K562 (cell line): ENCODE results near the gene SH3BP5L. TPM values are rescaled to one million over a fixed set of nuclear protein-coding genes. Genes with fewer than 3 reads are reported as not detected.

Source experiments
- ATAC-seq: fragments of 200-7000 bp; cut with Tn5 transposase; 3 replicates; pipeline ENCODE4 v1.9.1; 2020; ENCODE audit warnings: moderate library complexity
- BruUV-seq: library from RNA; stranded (reverse); fragments of 400-500 nt; replicated peaks from 2 replicates; lab custom pipeline; 2021; lab: Mats Ljungman, UMichigan
- CTCF ChIA-PET: fragments of 300-600 bp; formaldehyde crosslinking; extraction: SDS; loops from one replicate; lab custom pipeline; 2021; ENCODE audit warnings: low intra/inter-chr PET ratio; lab: Yijun Ruan, JAX
- POLR2A ChIA-PET: fragments of 300-600, 350-650 bp; sonication (Branson Sonifier 250); formaldehyde crosslinking; extraction: SDS; loops from one replicate; lab custom pipeline; 2021; ENCODE audit warnings: antibody characterized with exemption, inconsistent platforms; lab: Yijun Ruan, JAX
- DNase-seq, 4 experiments: peaks; one replicate each; pipeline versions ENCODE4 v3.0.0 to v3.0.0-alpha.2; 2011 to 2018; ENCODE audit warnings: low spot score in 3 of 4, mixed read lengths in 3 of 4; ENCODE audit errors: extremely low read depth in 1 of 4
- FAIRE-seq: peaks from 2 replicates; lab custom pipeline; 2011; peaks lifted over from hg19 to GRCh38; lab: Jason Lieb, UNC
- H2AFZ ChIP-seq: 2 replicates; pipeline ENCODE4 v1.6.0; 2011; ENCODE audit warnings: low read depth, low read length, control low read depth, inconsistent platforms
- H3K27ac ChIP-seq: fragments of 200-600 bp; 3 replicates; pipeline ENCODE4 v1.8.0; 2011; ENCODE audit warnings: low read depth, mild to moderate bottlenecking, control low read depth, inconsistent platforms, low read length, moderate library complexity, mixed read lengths; ENCODE audit errors: extremely low read depth
- H3K27me3 ChIP-seq, 2 experiments: fragments of 300-600 bp in 1 of 2; 2 replicates in 1 of 2; 3 replicates in 1 of 2; pipeline versions ENCODE4 v1.6.0 to v1.8.0; 2011; ENCODE audit warnings: inconsistent platforms in 2 of 2, low read length in 2 of 2, mild to moderate bottlenecking in 1 of 2, mixed read lengths in 1 of 2, moderate library complexity in 1 of 2; ENCODE audit not compliant: control insufficient read depth in 2 of 2, insufficient read depth in 2 of 2
- H3K36me3 ChIP-seq: fragments of 300-600 bp; 3 replicates; pipeline ENCODE4 v1.8.0; 2011; ENCODE audit warnings: mild to moderate bottlenecking, low read length, inconsistent platforms; ENCODE audit not compliant: control insufficient read depth, insufficient read depth
- H3K4me1 ChIP-seq, 2 experiments: fragments of 200-600 bp in 1 of 2; replicated peaks in 1 of 2; 2 replicates in 1 of 2; 3 replicates in 1 of 2; pipeline versions ENCODE4 v1.5.1 to v1.8.0; 2011; ENCODE audit warnings: inconsistent platforms in 2 of 2, low read length in 2 of 2, mild to moderate bottlenecking in 1 of 2, mixed read lengths in 1 of 2, moderate library complexity in 1 of 2; ENCODE audit not compliant: control insufficient read depth in 2 of 2, insufficient read depth in 2 of 2
- H3K4me2 ChIP-seq: 2 replicates; pipeline ENCODE4 v1.6.1; 2011; ENCODE audit warnings: low read length, control low read depth, inconsistent platforms, mixed read lengths; ENCODE audit not compliant: insufficient read depth
- H3K4me3 ChIP-seq: fragments of 200-600 bp; sonication (generic), shearing (Covaris generic); 2 replicates; pipeline ENCODE4 v1.5.1; 2016; ENCODE audit warnings: control low read depth, inconsistent platforms
- H3K79me2 ChIP-seq: fragments of 200-600 bp; 3 replicates; pipeline ENCODE4 v1.8.0; 2011; ENCODE audit warnings: low read length, inconsistent platforms; ENCODE audit not compliant: control insufficient read depth, insufficient read depth
- H3K9ac ChIP-seq, 2 experiments: 2 replicates each; pipeline versions ENCODE4 v1.6.0 to v1.6.1; 2011; ENCODE audit warnings: low read depth in 2 of 2, low read length in 2 of 2, control low read depth in 1 of 2, inconsistent platforms in 1 of 2, mild to moderate bottlenecking in 1 of 2, mixed read lengths in 1 of 2; ENCODE audit not compliant: insufficient read depth in 1 of 2
- H3K9me1 ChIP-seq: one replicate; pipeline ENCODE4 v1.6.0; 2011; ENCODE audit warnings: inconsistent platforms, mild to moderate bottlenecking, low read length, moderate library complexity; ENCODE audit not compliant: control insufficient read depth, insufficient read depth
- H3K9me3 ChIP-seq: replicated peaks from 2 replicates; pipeline ENCODE4 v1.5.1; 2011; ENCODE audit warnings: low read depth, low read length, inconsistent platforms; ENCODE audit not compliant: control insufficient read depth, insufficient read depth
- H4K20me1 ChIP-seq: replicated peaks from 2 replicates; pipeline ENCODE4 v1.6.1; 2011; ENCODE audit warnings: low read length, inconsistent platforms, mixed read lengths; ENCODE audit not compliant: control insufficient read depth, insufficient read depth
- CC2D1A ChIP-seq: fragments of 450-650 bp; IDR thresholded peaks from 2 replicates; pipeline ENCODE4 v1.6.1; 2017; ENCODE audit warnings: mild to moderate bottlenecking
- WGBS: fragments of 100-300 bp; shearing (Covaris generic); methylation state at CpG from one replicate; pipeline ENCODE4 v1.1.6; 2016; ENCODE audit warnings: low coverage, mixed read lengths; ENCODE audit not compliant: insufficient coverage; ENCODE audit errors: missing lambda C conversion rate; 5-methylcytosine and 5-hydroxymethylcytosine counted together
- in situ Hi-C: fragments of 300-500 bp; cut with MboI; formaldehyde crosslinking; loops from 4 replicates; pipeline ENCODE4 v1.15.0; 2018; ENCODE audit warnings: inconsistent platforms, mixed read lengths
- intact Hi-C: fragments of 100-400 bp; cut with micrococcal nuclease; formaldehyde crosslinking; loops from 2 replicates; pipeline ENCODE4 v1.14.2; 2022
- polyA plus RNA-seq, 8 experiments: library from polyadenylated mRNA; depleted of rRNA in 4 of 8; stranded (reverse) in 5 of 8; unstranded in 3 of 8; fragments of >200 nt; fragmentation: Nextera tagmentation in 2 of 8; fragmentation: Illumina TruSeq in 1 of 8; extraction: Ambion mirVana in 2 of 8; extraction: Trizol in 1 of 8; gene quantifications; 2 replicates each; pipeline versions ENCODE4 v1.2.1 to v1.2.3, GENCODE V29; 2011 to 2014; ENCODE audit warnings: inconsistent platforms in 1 of 8, missing spikeins in 1 of 8
- total RNA-seq, 7 experiments: library from RNA; depleted of rRNA in 6 of 7; stranded (reverse); fragments of >200 nt in 6 of 7; fragmentation: Illumina TruSeq in 2 of 7; extraction: Trizol in 2 of 7; gene quantifications; 2 replicates each; pipeline versions ENCODE4 v1.2.1 to v1.2.3, GENCODE V29; 2011 to 2021; ENCODE audit warnings: low replicate concordance in 1 of 7
- TF ChIP-seq, protein P1 (sequence below): fragments of 150-350 bp; IDR thresholded peaks from 2 replicates; pipeline ENCODE4 v1.6.1; 2014; ENCODE audit warnings: low read depth, mild to moderate bottlenecking, low read length, borderline replicate concordance
- TF ChIP-seq, protein P2 (sequence below): sonication (generic); formaldehyde crosslinking; IDR thresholded peaks from 2 replicates; pipeline ENCODE4 v1.8.0; 2023; ENCODE audit warnings: mild to moderate bottlenecking, missing genetic modification reagents
- TF ChIP-seq, protein P3 (sequence below): fragments of 450-650 bp; IDR thresholded peaks from 2 replicates; pipeline ENCODE4 v1.6.1; 2018; ENCODE audit warnings: mild to moderate bottlenecking, low read depth; ENCODE audit not compliant: partially characterized antibody

Gene SH3BP5L
- total and polyA plus RNA-seq, 9 of the 15 experiments (the other 6 are each of a cell fraction or from before 2014, with no cell fraction given): 1.9 to 26.5 (median 15.8) TPM

DNA sequence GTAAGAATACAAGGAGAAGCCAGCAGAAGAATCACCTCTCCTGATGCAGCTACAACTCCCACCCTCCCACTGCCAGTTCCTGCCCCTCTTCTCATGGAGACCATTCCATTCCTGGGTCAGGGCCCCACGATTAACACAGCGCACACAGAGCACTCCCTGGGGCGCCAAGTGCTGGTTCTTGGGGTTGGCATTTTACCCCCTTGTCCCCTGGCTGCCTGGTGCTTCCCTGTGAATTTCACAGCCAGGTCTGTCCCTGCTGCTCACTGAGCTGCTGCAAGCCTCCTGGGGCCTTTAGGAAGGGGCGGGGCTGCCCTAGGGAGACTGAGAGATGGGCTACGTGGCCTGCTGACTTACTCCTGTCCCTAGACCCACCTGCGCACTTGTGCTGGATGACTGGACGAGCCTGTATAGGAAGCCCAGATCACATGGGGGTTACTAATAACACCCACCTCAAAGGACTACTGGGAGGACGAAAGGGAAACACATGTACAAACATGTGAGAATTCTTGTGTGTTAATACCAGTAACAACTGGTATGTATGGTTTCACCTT, 17.1 kb upstream of the SH3BP5L start:
- Histone ChIP-seq H3K4me2 (no peak overlapping the region), H3K9me3 (no peaks in the 10 kb centered on the region), H3K79me2 (peaks cover 57% of the 10 kb centered on the region), H3K27ac (peak overlapping the region; percentile 8; the same call in 1 of the 3 replicates), H3K4me3 (no peak overlapping the region), H3K4me1 (peaks cover 16 to 32% of the 10 kb centered on the region in 2 experiments; a peak in 4 of 5 replicates), H2AFZ (no peak overlapping the region), H4K20me1 (no peaks in the 10 kb centered on the region), H3K36me3 (peaks cover 58% of the 10 kb centered on the region), H3K9ac (peak overlapping the region in 1 of 2 experiments; percentile 63; a peak in 1 of 4 replicates), H3K27me3 (no peaks in the 10 kb centered on the region), H3K9me1 (no peaks in the 10 kb centered on the region)
- no peak for ATAC-seq
- intact Hi-C loops (no loop called here), in situ Hi-C loops (no loop called here)
- BruUV-seq: no TSS peak
- FAIRE-seq: no peak
- WGBS: 82% methylated on average over 8 of the region's 8 CpGs
- POLR2A ChIA-PET: interaction anchor here (0.7 to 1.8 kb wide), 3 partner anchors 9 to 17 kb away, joined by 3 to 6 read pairs (median 4); no protein-coding TSS in a partner anchor
- CTCF ChIA-PET: no interaction called here
- DNase-seq: no peak
- TF ChIP-seq, protein P1, sequence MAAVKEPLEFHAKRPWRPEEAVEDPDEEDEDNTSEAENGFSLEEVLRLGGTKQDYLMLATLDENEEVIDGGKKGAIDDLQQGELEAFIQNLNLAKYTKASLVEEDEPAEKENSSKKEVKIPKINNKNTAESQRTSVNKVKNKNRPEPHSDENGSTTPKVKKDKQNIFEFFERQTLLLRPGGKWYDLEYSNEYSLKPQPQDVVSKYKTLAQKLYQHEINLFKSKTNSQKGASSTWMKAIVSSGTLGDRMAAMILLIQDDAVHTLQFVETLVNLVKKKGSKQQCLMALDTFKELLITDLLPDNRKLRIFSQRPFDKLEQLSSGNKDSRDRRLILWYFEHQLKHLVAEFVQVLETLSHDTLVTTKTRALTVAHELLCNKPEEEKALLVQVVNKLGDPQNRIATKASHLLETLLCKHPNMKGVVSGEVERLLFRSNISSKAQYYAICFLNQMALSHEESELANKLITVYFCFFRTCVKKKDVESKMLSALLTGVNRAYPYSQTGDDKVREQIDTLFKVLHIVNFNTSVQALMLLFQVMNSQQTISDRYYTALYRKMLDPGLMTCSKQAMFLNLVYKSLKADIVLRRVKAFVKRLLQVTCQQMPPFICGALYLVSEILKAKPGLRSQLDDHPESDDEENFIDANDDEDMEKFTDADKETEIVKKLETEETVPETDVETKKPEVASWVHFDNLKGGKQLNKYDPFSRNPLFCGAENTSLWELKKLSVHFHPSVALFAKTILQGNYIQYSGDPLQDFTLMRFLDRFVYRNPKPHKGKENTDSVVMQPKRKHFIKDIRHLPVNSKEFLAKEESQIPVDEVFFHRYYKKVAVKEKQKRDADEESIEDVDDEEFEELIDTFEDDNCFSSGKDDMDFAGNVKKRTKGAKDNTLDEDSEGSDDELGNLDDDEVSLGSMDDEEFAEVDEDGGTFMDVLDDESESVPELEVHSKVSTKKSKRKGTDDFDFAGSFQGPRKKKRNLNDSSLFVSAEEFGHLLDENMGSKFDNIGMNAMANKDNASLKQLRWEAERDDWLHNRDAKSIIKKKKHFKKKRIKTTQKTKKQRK: no peak
- TF ChIP-seq, protein P2, sequence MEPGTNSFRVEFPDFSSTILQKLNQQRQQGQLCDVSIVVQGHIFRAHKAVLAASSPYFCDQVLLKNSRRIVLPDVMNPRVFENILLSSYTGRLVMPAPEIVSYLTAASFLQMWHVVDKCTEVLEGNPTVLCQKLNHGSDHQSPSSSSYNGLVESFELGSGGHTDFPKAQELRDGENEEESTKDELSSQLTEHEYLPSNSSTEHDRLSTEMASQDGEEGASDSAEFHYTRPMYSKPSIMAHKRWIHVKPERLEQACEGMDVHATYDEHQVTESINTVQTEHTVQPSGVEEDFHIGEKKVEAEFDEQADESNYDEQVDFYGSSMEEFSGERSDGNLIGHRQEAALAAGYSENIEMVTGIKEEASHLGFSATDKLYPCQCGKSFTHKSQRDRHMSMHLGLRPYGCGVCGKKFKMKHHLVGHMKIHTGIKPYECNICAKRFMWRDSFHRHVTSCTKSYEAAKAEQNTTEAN: no peak
- TF ChIP-seq, protein P3, sequence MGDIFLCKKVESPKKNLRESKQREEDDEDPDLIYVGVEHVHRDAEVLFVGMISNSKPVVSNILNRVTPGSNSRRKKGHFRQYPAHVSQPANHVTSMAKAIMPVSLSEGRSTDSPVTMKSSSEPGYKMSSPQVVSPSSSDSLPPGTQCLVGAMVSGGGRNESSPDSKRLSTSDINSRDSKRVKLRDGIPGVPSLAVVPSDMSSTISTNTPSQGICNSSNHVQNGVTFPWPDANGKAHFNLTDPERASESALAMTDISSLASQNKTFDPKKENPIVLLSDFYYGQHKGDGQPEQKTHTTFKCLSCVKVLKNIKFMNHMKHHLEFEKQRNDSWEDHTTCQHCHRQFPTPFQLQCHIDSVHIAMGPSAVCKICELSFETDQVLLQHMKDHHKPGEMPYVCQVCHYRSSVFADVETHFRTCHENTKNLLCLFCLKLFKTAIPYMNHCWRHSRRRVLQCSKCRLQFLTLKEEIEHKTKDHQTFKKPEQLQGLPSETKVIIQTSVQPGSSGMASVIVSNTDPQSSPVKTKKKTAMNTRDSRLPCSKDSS: no peak
- TF ChIP-seq CC2D1A: no peak
